ENCODE measurements around the gene ZDHHC19. TPM values are rescaled to one million over a fixed set of nuclear protein-coding genes. Genes with fewer than 3 reads are reported as not detected.

The ZDHHC19 gene
- total RNA-seq, 4 donors from 2014 or later, result not detected

- Histone ChIP-seq H3K27ac (no peak overlapping the region), H3K4me3 (no peak overlapping the region), H3K4me1 (peaks cover 0 to 7% (median 0%) of the 10 kb centered on the region in 3 donors), H3K9me3 (no peaks in the 10 kb centered on the region), H3K36me3 (no peaks in the 10 kb centered on the region), H3K27me3 (peaks cover 15% of the 10 kb centered on the region)
- TF ChIP-seq EP300 (IDR thresholded peaks at IDR 0.05) (no peak), POLR2AphosphoS5 (IDR thresholded peaks at IDR 0.05) (no peak), POLR2A (IDR thresholded peaks at IDR 0.05) (no peak), CTCF (IDR thresholded peaks at IDR 0.05) (no peak)
- WGBS, 2 donors (ENCODE audit: low coverage in 1 of 2), result 69 to 88% methylated on average over 12 to 15 of the region's 19 CpGs
- ATAC-seq, result no peak
Measured at GRCh38 chr3:196198771-196199753, 12.1 kb downstream of the ZDHHC19 start.

DNA sequence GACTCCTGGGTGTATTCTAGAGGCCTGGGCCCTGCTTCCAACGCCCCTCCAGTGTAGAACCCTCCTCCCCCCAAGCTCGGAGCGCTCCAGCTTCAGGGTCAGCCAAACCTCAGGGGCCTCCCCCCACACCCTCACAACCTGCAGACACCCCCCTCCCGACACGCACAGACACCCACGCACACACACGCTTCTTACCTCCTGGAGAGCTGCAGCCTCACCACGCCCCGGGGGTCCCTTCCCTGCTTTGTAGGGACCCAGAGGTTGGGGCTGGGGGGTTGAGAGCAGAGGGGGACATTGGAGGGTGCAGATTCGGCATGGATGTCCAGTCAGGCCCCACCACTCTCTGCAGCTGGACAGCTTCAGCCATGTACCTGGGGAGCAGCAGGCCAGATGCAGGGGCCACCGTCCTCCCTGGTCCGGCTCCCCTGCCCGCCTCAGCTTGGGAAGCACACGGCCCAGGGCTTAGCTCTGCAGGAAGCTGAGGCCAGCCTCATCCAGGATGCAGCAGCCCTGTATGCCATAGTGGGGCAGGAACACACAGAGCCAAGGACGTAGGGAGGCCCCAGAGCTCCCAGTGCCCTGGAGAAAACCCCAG lies 13.0 kb downstream of the ZDHHC19 start:
- Histone ChIP-seq H3K27ac (no peak overlapping the region), H3K27me3 (peaks cover 9% of the 10 kb centered on the region), H3K4me1 (peaks cover 0 to 7% (median 0%) of the 10 kb centered on the region in 3 donors), H3K9me3 (no peaks in the 10 kb centered on the region), H3K4me3 (no peak overlapping the region), H3K36me3 (no peaks in the 10 kb centered on the region)
- no CpG with 5 or more reads among the region's 15 CpGs for WGBS, 2 donors (ENCODE audit: low coverage in 1 of 2)
- no peak for ATAC-seq
- no peak for TF ChIP-seq EP300 (IDR thresholded peaks at IDR 0.05)
- TF ChIP-seq POLR2A (IDR thresholded peaks at IDR 0.05), result no peak
- no peak for TF ChIP-seq POLR2AphosphoS5 (IDR thresholded peaks at IDR 0.05)
- no peak for TF ChIP-seq CTCF (IDR thresholded peaks at IDR 0.05)

DNA sequence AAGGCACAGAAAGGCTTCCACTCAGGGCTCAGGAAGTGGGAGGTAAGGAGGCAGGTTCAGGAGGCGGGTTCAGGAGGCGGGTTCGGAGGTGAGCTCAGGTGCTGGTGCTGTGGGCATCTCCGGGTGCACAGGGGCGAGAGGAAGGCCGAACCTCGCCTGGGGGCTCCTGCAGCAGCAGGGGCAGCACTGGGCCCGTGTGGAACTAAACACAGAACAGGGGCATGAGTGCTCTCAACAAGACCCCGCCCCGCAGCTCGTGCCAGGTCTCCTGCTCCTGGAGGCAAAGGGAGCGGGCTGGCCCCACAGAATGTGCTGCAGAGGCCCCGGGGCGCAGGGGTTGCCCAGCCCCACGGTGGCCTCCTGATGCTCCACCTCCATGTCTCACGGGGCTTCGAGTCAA lies 13.7 kb downstream of the ZDHHC19 start:
- TF ChIP-seq CTCF (IDR thresholded peaks at IDR 0.05), result no peak
- Histone ChIP-seq H3K27me3 (peaks cover 2% of the 10 kb centered on the region), H3K4me1 (peaks cover 0 to 7% (median 0%) of the 10 kb centered on the region in 3 donors), H3K9me3 (no peaks in the 10 kb centered on the region), H3K27ac (no peak overlapping the region), H3K36me3 (no peaks in the 10 kb centered on the region), H3K4me3 (no peak overlapping the region)
- ATAC-seq, result no peak
- WGBS, 2 donors (ENCODE audit: low coverage in 1 of 2), result 92% methylated on average over 7 of the region's 17 CpGs; no CpG with 5 or more reads in 1 of the 2 donors

GRCh38 chr3:196195664-196196265 lies 15.4 kb downstream of the ZDHHC19 start:
- H3K36me3 ChIP-seq, result no peaks in the 10 kb centered on the region
- TF ChIP-seq CTCF (IDR thresholded peaks at IDR 0.05) (no peak), EP300 (IDR thresholded peaks at IDR 0.05) (no peak), POLR2AphosphoS5 (IDR thresholded peaks at IDR 0.05) (no peak), POLR2A (IDR thresholded peaks at IDR 0.05) (no peak)
- no peaks in the 10 kb centered on the region for H3K27me3 ChIP-seq
- no peak overlapping the region for H3K4me3 ChIP-seq
- H3K9me3 ChIP-seq, result no peaks in the 10 kb centered on the region
- H3K27ac ChIP-seq, result no peak overlapping the region
- WGBS, 2 donors (ENCODE audit: low coverage in 1 of 2), result 92% methylated on average over 4 of the region's 14 CpGs; no CpG with 5 or more reads in 1 of the 2 donors
- H3K4me1 ChIP-seq, result peaks cover 0 to 7% (median 0%) of the 10 kb centered on the region in 3 donors
- no peak for ATAC-seq

Measured in gastroesophageal sphincter (tissue), 4 donors.